SU-DHL-6 (cell line): ENCODE results near the gene ZNF276.

Source experiments
- CTCF ChIP-seq: fragments of 200-600 bp; sonication (generic); IDR thresholded peaks from one replicate; pipeline ENCODE4 v1.5.1; 2017; ENCODE audit warnings: antibody characterized with exemption, mild to moderate bottlenecking, low read length, moderate library complexity; ENCODE audit not compliant: insufficient read depth, poor library complexity, severe bottlenecking
- EZH2phosphoT487 ChIP-seq: fragments of 200-600 bp; sonication (generic), shearing (Covaris generic); conservative IDR thresholded peaks from 2 replicates; pipeline ENCODE4 v1.6.1; 2018; ENCODE audit warnings: mild to moderate bottlenecking, antibody characterized with exemption, low read length, moderate library complexity, mixed read lengths

- TF ChIP-seq CTCF (no peak), EZH2phosphoT487 (no peak)
These were observed 58.6 kb downstream of the ZNF276 start for GRCh38 chr16:89779909-89780305.
